Right ventricle myocardium superior (tissue), 1 donor: Measurements from ENCODE around the gene VDR. TPM values are rescaled to one million over a fixed set of nuclear protein-coding genes. Genes with fewer than 3 reads are reported as not detected.
A peak's percentile ranks its signal among the peaks of the same experiment; 100 is the strongest.

Experiments used
- ATAC-seq: fragments of 200-7000 bp; cut with Tn5 transposase; one replicate; pipeline ENCODE4 v1.9.1; 2020; ENCODE audit warnings: mild to moderate bottlenecking; ENCODE audit not compliant: poor library complexity
- DNase-seq: peaks from one replicate; pipeline ENCODE4 v3.0.0-alpha.2; 2020
- intact Hi-C: fragments of 100-400 bp; cut with DNase I; formaldehyde crosslinking; loops from one replicate; pipeline ENCODE4 v1.11.2; 2022
- total RNA-seq: library from RNA; stranded (reverse); fragmentation: NEBNext Ultra II Directional; extraction: Animal tissue kit (Norgen Biotek cat#: 25700); gene quantifications from one replicate; pipeline ENCODE4 v1.2.1, GENCODE V29; 2021
- donor health status: DM: no; HTN: yes; CAD: no; lungs with severe emphysema.

The VDR gene
- total RNA-seq, 1 donor from 2014 or later = 0.11 TPM

DNA sequence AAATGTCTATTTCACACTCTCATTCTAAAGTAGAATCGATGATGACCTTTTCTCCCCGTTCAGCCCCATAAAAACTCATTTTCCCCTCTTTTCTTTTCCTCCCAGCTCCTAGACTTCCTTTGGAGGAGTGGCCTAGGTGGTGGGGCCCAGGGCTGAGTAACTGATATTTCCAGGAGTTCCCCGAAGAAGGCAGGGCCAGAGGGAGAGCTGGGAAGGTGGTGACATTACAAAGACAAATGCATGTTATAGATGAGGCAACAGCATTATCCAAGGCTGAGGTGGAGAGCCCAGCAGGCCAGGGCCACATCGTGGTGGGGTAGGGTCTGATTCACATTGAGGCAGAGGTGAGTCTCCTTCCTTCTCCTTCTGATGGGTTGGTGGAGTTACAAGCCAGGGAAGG, 62.9 kb downstream of the VDR start:
- DNase-seq (no peak), ATAC-seq (no peak)
- intact Hi-C loops = no loop called here

DNA sequence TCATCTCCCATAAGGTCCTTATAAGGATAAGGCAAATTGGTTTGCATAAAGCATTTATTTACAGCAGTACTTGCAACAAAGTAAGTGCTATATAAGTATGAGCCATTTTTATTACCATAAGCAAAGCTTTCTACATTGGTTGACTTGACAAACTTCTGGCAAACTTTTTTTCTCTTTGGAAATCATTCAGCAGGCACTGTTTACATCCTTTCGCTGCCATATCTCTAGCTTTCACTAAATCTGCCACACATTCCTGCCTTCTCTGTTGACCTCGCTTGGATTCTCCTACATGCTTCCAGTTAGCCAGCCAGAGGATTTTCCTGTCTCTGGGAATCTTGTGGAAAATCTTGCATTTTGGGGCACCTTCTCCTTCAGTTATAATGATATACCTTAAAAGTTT, 63.3 kb downstream of the VDR start:
- intact Hi-C loops = no loop called here
- ATAC-seq (no peak), DNase-seq (no peak)

DNA sequence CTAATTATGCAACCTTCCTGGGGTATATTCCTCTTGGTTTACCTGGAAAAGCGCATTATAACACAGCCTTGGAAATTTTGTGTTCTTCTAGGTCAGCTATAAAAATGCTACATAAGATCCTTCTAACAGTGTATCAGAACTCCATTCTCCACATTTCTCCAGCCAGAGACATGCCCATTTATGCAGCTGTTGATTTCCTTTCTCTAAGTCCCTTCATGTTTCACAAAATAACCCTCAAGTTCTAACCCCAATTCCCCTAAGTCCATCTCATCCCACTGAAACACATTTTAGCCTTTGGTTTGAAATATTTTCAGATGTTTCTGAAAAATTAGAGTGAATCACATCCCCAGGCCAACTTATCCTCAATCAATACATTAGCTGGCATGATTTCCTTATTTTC, 64.2 kb downstream of the VDR start:
- intact Hi-C loops = no loop called here
- no peak for DNase-seq
- ATAC-seq = no peak

DNA sequence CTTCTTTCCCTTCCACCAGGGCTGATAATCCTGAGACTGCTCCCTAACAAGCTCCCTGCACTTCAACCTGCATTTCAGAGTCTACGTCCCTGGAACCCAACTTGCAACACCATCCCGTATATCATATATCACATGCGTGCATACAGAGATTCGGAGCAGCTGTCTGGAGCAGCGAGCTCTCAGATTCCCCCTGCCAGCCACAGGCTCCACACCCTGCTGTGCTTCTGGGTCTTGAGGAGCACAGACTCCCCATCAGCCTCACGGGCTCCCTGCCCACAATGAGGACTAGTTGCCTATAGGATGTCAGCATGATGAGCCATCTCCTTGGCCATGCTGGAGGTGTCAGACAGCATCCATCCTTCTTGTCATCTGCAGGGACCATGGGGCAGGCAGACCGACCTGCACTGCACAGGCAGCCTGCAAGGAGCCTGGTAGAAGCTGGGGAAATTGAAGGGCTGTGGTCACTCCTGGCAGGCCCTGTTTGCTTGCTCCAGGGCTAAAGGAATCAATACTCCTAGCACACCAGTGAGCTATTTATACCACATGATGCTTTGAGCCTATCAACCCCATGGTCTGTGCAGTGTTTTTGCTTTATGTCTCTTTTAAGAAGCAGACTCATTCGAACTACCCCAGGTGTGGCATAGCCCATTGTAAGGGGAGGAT, 65.4 kb downstream of the VDR start:
- no peak for ATAC-seq
- no peak for DNase-seq
- intact Hi-C loops = loop anchor here (2.0 to 5.0 kb wide), 3 partner anchors 43 to 125 kb away; no protein-coding TSS in a partner anchor

DNA sequence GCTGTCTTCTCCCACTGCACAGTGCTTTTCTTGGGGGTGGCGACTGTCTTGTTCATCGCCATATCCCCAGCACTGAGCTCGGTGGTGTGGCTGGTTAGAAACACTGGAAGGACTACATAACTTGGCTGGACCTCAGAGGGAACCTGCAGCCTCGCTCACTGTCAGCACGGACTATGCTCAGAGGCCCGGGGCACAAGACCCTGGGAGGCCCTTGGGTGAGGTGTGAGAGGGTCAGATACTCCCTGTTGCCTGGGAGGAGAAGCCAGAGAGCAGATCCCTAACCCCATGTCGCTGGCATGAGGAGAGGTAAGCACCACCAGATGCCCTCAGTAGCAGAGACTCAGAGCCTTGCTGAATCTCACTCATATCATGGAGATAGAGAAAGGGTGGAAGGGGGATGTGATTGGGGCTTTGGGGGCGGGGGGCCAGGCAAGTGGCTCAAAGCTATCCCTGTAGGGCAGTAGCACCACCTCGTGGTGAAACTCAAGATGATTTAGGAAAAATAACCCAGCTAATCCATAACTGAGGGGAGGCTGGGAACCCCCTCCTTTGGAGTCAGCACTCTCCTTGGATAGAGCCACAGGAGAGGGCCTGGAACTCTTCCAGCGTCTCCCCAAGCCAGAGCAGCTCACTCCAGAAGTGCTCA, 66.4 kb downstream of the VDR start:
- no peak for DNase-seq
- intact Hi-C loops = loop anchor here (2.0 to 5.0 kb wide), 3 partner anchors 42 to 124 kb away; no protein-coding TSS in a partner anchor
- ATAC-seq = peak; percentile 64

DNA sequence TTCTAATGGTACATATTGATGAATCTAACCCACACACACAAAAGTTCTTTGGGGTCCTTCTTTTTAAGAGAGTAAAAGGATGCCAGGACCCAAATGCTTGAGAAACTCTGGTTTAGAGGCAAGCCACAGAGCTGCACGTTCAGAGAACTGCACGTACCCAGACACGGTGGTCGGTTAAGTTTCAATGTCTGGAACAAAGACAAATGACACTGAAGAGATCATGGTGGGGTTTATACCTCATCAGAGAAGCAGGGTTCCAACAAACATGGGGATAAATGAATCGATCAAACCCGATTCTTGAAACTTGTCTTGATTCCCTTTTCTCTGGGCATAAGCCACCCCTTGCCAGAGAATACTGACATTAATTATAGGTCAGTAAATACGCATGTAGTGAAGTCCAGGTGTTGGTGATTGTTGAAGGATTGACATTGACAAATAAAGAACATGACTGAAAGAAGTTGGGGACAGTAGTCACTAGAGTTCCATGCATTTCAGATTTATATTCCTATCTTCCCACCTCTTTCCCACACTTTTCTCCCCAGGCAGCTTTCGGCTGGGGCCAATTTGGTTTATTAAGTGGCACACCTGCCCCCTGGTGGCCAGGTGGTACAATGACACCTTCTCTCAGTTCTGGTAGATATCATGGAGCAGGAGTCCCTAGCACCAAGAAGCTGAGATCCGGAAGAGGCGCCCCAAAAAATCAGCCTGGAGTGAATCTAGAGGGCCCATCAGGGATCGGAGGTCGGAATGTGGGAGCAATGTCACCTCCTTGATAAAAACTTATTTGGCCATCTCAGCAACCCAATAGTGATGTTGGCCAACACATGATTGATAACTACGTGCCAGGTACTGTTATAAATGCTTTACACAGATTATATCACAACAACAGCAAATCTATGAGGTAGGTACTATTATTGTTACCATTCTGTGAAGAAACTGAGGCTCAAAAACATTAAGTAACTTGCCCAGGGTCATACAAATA, 67.3 kb downstream of the VDR start:
- DNase-seq (peak; percentile 74), ATAC-seq (peak; percentile 89)
- intact Hi-C loops = loop anchor here (2.0 to 5.0 kb wide), 3 partner anchors 41 to 123 kb away; no protein-coding TSS in a partner anchor

DNA sequence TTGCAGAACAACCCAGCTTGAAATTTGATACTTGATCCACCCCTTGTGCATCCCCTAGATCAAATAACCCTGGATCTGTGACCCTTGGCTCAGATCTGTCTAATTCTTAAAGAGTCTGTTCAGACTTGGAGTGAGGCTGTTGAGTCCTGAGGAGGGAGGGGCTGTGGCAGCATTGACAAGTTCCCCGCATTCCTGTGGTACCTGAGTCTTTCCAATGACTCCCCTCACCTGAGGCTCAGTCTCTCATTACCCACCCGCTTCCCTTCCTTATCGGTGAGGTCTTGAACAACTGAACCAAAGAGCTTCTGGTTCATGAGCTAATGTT, 69.0 kb downstream of the VDR start:
- ATAC-seq (no peak), DNase-seq (no peak)
- intact Hi-C loops = loop anchor here (5.0 kb wide), 1 partner anchor 58 kb away; no protein-coding TSS in a partner anchor

DNA sequence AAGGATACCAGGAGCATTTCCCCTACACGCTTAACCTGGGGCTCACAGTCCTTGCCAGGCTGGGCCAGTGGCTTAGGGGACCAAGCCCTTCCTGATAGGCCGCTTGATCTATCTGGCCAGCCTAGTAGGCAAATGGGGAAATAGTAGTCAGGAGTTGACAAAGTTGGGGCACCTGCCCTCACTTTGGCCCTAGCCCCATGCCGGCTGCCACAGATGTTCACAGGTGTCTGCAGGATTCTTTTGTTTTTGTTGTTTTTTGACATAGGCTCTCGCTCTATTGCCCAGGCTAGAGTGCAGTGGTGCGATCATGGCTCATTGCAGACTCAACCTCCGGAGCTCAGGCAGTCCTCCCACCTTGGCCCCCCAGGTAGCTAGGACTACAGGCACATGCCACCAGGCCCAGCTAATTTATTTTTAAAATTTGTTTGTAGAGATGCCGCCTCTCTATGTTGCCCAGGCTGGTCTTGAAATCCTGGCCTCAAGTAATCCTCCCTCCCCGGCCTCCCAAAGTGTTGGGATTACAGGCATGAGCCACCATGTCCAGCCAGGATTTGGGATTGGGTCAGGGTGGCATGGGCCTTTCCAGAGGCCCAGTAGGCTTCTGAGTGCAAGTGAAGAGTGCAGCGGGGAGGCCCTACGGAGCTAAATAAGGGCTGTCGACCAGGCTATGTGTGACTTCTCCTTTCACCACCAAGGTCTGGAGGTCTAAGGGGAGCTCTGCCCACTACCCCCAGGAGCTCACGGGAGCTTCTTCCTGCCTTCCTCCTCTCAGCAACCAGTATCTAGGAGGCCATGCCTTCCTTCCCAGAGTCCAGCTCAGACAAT, 69.6 kb downstream of the VDR start:
- no peak for ATAC-seq
- no peak for DNase-seq
- intact Hi-C loops = loop anchor here (5.0 kb wide), 1 partner anchor 58 kb away; no protein-coding TSS in a partner anchor

DNA sequence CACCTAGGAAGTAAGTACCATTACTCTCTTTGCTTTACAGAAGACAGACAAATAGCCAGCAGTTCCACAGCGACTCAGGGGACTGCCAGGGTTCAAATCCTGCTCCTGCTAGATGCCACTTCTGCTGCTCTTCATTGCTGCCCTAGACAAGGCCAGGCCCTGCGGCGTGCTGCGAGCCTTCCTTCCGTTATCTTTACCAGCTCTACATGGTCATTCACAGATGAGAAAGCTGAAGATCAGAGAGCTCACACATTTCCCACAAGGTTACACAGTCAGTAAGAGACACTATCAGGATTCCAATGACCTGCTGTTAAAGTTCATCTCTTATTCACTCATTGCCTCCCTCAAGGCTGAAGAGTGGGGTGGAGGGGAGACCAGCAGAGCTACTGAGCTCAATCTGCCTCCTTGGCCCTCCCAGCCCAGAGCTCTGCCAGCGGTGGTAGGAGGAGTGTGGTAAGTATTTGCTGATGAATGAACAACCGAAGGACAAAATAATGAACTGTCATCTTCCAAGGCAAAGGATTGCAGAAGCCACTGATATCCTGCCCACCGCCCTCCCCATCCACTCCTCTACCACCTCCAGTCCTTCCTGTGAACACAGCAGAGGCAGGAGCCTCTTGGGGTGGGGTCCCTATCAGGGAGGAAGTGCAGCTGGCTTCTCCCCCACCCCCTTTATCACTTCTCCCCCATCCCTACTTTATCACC, 70.4 kb downstream of the VDR start:
- no peak for ATAC-seq
- DNase-seq = no peak
- intact Hi-C loops = no loop called here

DNA sequence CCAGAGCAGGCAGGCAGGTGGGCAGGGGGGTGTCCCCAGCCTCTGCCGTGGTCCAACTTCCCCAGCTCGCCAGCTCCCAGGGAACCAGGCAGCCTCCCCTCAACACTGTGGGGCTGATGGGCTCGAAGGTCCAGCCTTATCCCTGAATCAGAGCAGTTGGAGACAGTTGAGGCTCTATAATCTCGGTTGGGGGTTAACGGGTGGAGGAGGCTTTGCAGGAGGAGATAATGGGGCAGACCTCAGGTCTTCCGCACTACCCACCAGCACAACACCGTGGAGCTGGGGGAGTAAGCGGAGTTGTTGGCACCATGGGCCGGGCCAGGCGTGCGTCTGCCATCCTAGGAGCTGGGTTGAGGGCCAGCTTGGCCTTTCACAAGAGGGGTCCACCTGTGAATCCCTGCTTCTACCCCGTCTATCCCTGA, 71.2 kb downstream of the VDR start:
- intact Hi-C loops = no loop called here
- ATAC-seq = no peak
- DNase-seq = no peak

DNA sequence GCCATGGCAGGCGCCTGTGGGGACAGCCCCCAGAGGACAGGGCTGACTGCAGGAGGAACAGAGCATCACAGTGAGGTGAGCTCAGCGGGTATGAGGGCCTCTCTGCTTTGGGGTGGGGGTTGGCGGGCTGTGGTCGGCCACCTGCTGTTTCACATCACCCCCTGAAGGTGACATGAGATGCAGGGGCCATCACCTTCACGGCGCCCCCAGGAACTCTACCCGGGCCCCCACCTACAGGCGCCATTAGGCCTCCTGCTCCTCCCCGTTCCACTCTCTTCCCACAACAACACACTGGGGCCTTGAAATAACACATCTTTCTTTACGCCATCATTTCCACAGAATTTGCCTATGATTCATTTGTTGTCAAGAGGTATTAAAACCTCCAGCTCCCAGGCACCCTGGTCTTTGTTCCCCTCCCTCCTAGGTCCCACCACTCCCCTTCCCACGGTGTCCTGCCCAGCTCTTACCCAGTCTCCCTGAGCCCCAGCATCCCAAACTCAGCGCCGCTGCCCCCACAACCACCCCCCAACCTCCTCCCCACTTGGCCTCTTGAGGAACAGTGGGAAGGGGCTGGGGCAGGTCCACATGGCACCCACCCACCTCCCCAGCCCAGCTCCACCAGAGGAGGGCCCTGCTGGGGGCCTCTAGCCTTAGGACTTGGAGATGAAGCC, 72.4 kb downstream of the VDR start:
- intact Hi-C loops = no loop called here
- DNase-seq (no peak), ATAC-seq (no peak)

DNA sequence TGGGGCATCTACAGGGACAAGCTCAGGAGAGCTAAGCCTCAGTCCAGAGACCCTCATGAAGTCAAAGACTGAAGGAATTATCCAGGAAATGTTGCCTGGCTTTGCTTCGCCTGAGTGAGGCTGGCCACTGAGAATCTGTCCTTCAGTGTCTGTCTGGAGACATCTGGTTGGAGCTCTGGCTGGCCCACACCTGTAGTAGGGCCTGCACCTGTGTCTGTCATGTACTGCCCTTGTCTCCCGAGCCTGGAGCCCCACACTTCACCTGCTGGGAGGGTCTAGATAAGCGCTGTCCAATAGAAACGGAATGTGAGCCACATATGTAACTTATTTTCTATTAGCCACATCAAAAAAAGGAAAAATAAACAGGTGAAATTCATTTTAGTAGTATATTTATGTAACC, 75.2 kb downstream of the VDR start:
- DNase-seq = no peak
- no peak for ATAC-seq
- intact Hi-C loops = no loop called here

DNA sequence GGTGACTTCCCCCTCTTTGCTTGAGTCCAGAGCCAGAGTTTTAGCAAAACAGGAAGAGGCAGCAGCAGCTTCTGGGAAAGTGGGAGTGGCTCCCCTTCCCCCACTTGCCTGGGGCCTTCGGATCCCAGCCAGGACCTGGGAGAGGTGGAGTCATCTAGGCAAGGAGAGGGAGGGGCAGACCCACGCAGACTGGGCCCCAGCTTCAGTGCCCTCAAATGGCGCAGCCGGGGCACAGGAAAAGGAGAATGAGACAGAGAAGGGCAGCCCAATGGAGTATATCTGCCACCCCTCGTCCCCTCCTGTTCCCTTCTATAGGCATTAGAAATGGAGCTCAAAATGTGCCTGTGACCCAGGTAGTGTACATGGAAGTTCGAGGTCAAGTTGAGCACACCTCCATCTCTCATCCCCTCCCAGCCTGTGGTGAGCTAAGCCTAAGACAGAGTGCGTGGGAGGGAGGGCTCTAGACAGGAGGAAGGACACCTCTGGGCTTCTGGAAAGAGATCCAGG, 75.8 kb downstream of the VDR start:
- peak; percentile 88 for DNase-seq
- ATAC-seq = peak; percentile 84
- intact Hi-C loops = no loop called here

DNA sequence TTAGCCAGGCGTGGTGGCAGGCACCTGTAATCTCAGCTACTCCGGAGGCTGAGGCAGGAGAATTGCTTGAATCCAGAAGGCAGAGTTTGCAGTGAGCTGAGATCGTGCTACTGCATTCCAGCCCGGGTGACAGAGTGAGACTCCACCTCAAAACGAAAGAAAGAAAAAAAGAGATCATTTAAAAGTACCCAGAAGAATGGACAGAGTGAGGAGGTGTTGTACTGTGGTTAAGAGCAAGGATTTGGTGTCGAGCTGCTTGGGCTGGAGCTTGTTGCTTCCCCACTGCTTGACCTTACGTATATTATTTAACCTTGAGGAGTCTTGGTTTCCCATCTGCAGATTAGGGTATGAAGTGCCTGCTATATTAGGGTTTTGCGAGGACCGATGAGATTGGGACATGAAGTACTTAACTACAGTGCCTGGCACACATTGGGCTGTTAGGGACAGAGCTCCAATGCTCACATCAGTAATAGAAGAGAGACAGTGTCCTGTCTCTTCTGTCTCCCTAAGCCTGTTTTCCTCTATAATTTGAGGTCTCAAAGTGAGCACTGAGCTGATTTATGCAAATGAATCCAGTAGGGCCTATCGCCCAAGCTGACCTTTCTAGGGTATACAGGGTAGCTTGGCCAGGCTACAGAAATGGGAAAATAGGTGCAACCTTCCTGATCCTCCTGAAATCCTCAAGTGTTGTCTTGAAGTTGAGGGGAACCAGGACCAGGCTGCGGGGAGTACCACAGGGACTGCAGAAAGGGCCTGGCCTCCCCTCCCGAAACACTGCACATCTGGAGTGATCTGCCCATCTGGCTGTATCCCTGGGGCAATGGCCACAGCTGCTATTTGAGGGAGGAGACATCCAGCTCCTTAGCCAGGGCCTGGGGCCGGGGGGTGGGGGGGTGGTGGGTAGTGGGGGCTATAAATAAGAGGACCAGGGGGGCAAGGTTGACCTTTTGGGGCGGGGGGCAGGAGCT, 76.5 kb downstream of the VDR start:
- peak; percentile 68 for DNase-seq
- intact Hi-C loops = no loop called here
- ATAC-seq = peak; percentile 68

DNA sequence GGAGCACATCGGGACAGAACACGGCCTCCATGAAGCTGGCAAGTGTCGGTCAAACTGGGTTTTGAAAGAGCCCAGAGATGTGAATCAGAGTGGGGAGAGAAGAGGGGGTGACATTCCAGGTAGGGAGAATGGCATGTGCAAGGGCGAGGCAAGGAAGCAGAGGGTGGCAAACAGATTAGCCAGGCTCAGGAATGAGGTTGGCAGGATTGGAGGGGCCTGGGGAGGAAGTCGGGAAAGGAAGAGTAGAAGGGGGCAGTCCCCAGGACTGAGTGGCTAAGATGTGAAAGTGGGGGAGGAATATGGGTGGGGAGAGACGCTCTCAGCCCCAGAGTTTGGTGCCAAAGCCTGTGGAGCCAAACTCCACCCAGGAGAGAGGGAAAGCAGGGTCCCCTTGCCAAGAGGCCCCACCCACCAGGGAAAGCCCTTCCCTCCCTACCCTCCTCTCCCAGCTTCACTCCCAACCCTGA, 79.6 kb downstream of the VDR start:
- ATAC-seq (peak; percentile 8), DNase-seq (peak; percentile 77)
- intact Hi-C loops = no loop called here

DNA sequence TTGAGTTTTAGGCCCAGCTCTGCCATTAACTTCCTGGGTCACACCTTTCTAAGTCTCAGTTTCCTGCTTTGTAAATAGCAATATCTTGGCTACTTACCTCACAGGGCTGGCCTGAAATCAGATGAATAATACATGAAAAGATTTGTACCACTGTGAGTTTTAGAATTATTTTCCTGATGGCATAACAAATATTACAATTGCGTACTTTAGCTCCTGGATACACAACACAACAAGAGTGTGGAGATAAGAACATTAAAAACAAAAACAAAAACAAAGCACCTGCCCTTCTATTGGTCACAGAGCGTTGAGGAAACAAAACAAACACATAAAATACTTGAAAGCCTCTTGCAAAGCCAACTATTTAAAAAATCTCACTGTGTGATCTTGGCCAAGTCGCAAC, 80.2 kb downstream of the VDR start:
- intact Hi-C loops = no loop called here
- ATAC-seq (no peak), DNase-seq (no peak)
